DND-41 (cell line): Measurements from ENCODE around the gene PSRC1.

Experiments used
- ATAC-seq: fragments of 200-7000 bp; cut with Tn5 transposase; 3 replicates; pipeline ENCODE4 v1.9.1; 2021; ENCODE audit warnings: low read depth; ENCODE audit not compliant: insufficient read depth
- DNase-seq: peaks from one replicate; pipeline ENCODE4 v3.0.0-alpha.2; 2020
- H2AFZ ChIP-seq: 2 replicates; pipeline ENCODE4 v1.6.0; 2012; ENCODE audit warnings: low read depth, low read length
- H3K27ac ChIP-seq: 2 replicates; pipeline ENCODE4 v1.5.1; 2012; ENCODE audit warnings: low read length, inconsistent platforms
- H3K27me3 ChIP-seq: fragments of 200-600 bp; sonication (generic); 2 replicates; pipeline ENCODE4 v1.6.0; 2012; ENCODE audit warnings: low read length, mild to moderate bottlenecking, inconsistent platforms; ENCODE audit not compliant: insufficient read depth, poor library complexity
- H3K36me3 ChIP-seq: 2 replicates; pipeline ENCODE4 v1.5.1; 2012; ENCODE audit warnings: low read length, inconsistent platforms; ENCODE audit not compliant: insufficient read depth
- H3K4me1 ChIP-seq: 2 replicates; pipeline ENCODE4 v1.5.1; 2012; ENCODE audit warnings: mild to moderate bottlenecking, low read length; ENCODE audit not compliant: insufficient read depth
- H3K4me2 ChIP-seq: 2 replicates; pipeline ENCODE4 v1.6.0; 2012; ENCODE audit warnings: mild to moderate bottlenecking, moderate library complexity, low read length, inconsistent platforms; ENCODE audit not compliant: insufficient read depth
- H3K4me3 ChIP-seq, 2 experiments: fragments of 200-600 bp in 1 of 2; shearing (Covaris generic) in 1 of 2; 2 replicates each; pipeline ENCODE4 v1.5.1; 2012 to 2016; ENCODE audit warnings: inconsistent platforms in 2 of 2, low read length in 2 of 2, mild to moderate bottlenecking in 2 of 2, low read depth in 1 of 2, moderate library complexity in 1 of 2
- H3K79me2 ChIP-seq: 2 replicates; pipeline ENCODE4 v1.6.0; 2012; ENCODE audit warnings: low read length, inconsistent platforms; ENCODE audit not compliant: insufficient read depth
- H3K9ac ChIP-seq: 2 replicates; pipeline ENCODE4 v1.6.0; 2012; ENCODE audit warnings: low read depth, mild to moderate bottlenecking, inconsistent platforms, low read length, moderate library complexity
- H3K9me3 ChIP-seq: 2 replicates; pipeline ENCODE4 v1.5.1; 2012; ENCODE audit warnings: low read length, moderate library complexity, mild to moderate bottlenecking, inconsistent platforms; ENCODE audit not compliant: insufficient read depth, severe bottlenecking
- H4K20me1 ChIP-seq: 2 replicates; pipeline ENCODE4 v1.6.0; 2012; ENCODE audit warnings: low read length; ENCODE audit not compliant: insufficient read depth
- EZH2 ChIP-seq: IDR thresholded peaks from 3 replicates; pipeline ENCODE4 v1.6.1; 2012; ENCODE audit warnings: borderline replicate concordance, low read depth, mild to moderate bottlenecking, moderate library complexity, low read length, inconsistent platforms; ENCODE audit not compliant: severe bottlenecking
- TF ChIP-seq, protein P1 (sequence below): IDR thresholded peaks from 2 replicates; pipeline ENCODE4 v1.5.1; 2012; ENCODE audit warnings: borderline replicate concordance, low read length, moderate library complexity, mild to moderate bottlenecking; ENCODE audit not compliant: poor library complexity, severe bottlenecking; ENCODE audit errors: extremely low read depth

Gene PSRC1

DNA sequence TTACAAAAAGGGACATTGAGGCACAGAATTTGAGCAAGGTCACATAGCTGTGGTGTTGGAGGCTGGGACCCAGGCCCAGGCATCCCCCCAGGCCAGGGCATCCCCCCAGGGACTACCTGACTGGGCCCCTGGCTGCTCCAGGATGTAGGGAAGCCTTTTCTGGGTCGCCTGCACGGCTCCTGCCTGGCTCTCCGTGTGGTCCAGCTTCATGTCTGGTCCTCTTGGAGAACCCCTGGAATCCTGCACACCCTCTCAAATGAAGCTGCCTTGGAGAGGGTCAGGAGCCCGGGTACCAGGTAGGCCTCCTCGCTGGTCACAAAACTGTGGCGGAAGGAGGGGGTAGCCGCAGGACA is 34.5 kb downstream of the PSRC1 start:
- DNase-seq (no peak), ATAC-seq (no peak)
- Histone ChIP-seq H3K36me3 (no peaks in the 10 kb centered on the region), H3K27ac (no peak overlapping the region), H3K79me2 (no peaks in the 10 kb centered on the region), H3K9me3 (no peaks in the 10 kb centered on the region), H4K20me1 (peaks cover 13% of the 10 kb centered on the region; the same call in 1 of the 2 replicates), H2AFZ (peak overlapping the region; percentile 67; the same call in 1 of the 2 replicates), H3K4me1 (peaks cover 20% of the 10 kb centered on the region), H3K4me3 (no peak overlapping the region), H3K9ac (no peak overlapping the region), H3K4me2 (no peak overlapping the region), H3K27me3 (peaks cover 2% of the 10 kb centered on the region)
- TF ChIP-seq EZH2: no peak

DNA sequence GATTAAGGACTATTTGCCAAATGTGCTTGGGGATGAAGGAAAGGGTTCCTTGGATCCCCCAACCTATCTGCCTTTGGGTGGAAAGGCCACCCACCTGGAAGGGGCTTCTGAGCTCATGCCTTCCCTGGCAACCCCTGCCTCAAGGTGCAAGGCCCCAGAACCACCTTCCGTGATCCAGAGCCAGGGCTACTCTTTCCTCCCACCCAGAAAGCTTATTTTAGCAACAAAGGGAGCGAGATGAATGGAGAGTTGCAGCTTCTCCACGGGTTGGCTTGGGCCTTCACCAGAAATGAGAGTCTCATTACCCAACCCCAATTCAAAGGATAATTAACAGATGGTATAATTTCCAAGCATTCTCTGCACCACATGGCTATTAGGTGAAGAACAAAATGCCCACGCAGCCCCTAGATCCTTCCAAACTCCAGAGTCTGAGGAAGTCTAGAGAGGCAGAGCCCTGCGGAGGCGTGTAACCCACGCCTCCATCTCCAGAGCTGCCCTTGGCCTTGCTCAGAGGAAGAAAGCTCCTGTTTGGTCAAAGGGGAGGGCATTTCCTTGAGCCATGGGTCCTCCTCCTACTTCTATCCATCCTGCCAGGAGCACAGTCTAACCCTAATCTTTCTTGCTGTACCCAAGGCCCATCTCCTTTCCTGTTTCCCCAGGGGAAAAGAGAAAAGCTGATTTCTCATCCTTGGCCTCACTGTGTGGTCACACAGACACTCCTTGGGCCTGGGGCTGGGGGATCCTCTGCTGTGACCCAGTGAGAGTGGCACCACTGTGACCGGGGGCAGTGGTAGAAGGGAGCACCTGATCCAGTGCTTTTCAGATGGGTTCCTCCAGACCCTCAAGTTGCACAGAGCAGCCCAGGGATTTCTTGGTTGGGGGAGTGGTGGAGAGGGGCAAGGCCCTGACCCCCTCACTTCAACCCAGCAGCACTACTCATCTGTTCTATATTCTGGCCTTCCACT is 35.3 kb downstream of the PSRC1 start:
- TF ChIP-seq, protein P1, sequence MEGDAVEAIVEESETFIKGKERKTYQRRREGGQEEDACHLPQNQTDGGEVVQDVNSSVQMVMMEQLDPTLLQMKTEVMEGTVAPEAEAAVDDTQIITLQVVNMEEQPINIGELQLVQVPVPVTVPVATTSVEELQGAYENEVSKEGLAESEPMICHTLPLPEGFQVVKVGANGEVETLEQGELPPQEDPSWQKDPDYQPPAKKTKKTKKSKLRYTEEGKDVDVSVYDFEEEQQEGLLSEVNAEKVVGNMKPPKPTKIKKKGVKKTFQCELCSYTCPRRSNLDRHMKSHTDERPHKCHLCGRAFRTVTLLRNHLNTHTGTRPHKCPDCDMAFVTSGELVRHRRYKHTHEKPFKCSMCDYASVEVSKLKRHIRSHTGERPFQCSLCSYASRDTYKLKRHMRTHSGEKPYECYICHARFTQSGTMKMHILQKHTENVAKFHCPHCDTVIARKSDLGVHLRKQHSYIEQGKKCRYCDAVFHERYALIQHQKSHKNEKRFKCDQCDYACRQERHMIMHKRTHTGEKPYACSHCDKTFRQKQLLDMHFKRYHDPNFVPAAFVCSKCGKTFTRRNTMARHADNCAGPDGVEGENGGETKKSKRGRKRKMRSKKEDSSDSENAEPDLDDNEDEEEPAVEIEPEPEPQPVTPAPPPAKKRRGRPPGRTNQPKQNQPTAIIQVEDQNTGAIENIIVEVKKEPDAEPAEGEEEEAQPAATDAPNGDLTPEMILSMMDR: no peak
- no peak for TF ChIP-seq EZH2
- no peaks in the 10 kb centered on the region for H3K9me3 ChIP-seq
- no peaks in the 10 kb centered on the region for H3K79me2 ChIP-seq
- no peaks in the 10 kb centered on the region for H3K36me3 ChIP-seq
- H3K27ac ChIP-seq: no peak overlapping the region
- no peak for ATAC-seq
- H3K4me3 ChIP-seq: no peak overlapping the region
- peaks cover 2% of the 10 kb centered on the region for H3K27me3 ChIP-seq
- no peak overlapping the region for H3K4me2 ChIP-seq
- H3K9ac ChIP-seq: no peak overlapping the region
- H4K20me1 ChIP-seq: 0 out of 2 replicates have a peak, but pooled peaks cover 13% of the 10 kb centered on the region
- DNase-seq: no peak
- H2AFZ ChIP-seq: no peak overlapping the region; the same call in 1 of the 2 replicates
- peaks cover 20% of the 10 kb centered on the region for H3K4me1 ChIP-seq

DNA sequence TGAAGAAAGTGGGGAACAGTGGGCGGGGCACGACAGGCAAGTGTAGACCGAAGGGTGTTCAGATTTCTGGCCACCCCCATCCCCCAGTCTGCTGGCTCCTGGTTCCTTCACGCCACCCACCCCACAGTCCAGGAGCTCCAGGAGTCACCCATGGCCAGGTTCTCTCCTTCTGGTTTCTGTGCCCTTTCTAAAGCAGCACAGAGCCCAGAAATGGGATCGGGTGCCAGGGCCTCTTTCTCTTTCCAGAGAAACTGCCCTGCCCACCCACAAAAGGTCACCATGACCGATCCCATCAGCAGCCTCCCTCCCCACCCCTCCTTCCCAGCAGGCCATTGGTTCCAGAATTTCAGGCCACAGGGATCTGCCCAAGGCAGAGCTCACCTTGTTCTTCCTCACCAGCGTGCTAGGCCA is 36.8 kb downstream of the PSRC1 start:
- Histone ChIP-seq H3K36me3 (no peaks in the 10 kb centered on the region), H3K79me2 (no peaks in the 10 kb centered on the region), H3K27ac (no peak overlapping the region), H3K4me3 (no peak overlapping the region), H3K4me2 (no peak overlapping the region), H3K9me3 (no peaks in the 10 kb centered on the region), H3K27me3 (peaks cover 2% of the 10 kb centered on the region), H3K9ac (no peak overlapping the region), H4K20me1 (peaks cover 9% of the 10 kb centered on the region; the same call in 1 of the 2 replicates), H2AFZ (no peak overlapping the region), H3K4me1 (peaks cover 20% of the 10 kb centered on the region)
- ATAC-seq (no peak), DNase-seq (no peak)
- TF ChIP-seq EZH2: no peak
- TF ChIP-seq, protein P1: no peak

DNA sequence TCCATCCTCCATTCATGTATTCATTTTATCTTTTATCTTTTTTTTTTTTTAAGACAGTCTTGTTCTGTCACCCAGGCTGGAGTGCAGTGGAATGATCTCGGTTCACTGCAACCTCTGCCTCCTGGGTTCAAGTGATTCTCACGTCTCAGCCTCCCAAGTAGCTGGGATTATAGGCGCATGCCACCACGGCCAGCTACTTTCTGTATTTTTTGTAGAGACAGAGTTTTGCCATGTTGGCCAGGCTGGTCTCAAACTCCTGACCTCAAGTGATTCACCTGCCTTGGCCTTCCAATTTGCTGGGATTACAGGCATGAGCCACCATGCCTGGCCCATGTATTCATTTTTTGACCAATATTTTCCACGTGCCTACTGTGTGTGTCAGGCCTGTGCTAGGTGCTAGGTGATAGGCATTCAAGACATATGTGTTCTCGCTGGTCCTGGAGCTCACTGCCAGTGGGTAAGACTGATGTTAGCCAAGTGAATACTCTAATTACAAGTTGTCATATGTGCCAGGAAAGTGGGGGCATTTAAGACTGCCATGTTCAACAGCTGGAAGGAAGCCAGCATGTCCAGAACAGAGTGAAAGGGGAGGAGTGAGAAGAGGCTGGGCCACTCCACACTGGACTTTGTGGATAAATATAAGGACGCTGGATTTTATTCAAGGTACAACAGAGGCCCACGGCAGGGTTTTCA is 38.9 kb downstream of the PSRC1 start:
- Histone ChIP-seq H3K79me2 (no peaks in the 10 kb centered on the region), H3K4me3 (no peak overlapping the region), H3K27me3 (no peaks in the 10 kb centered on the region), H3K27ac (no peak overlapping the region), H3K4me2 (no peak overlapping the region), H3K9ac (no peak overlapping the region), H3K36me3 (peaks cover 8% of the 10 kb centered on the region; the same call in 1 of the 2 replicates), H4K20me1 (peaks cover 2% of the 10 kb centered on the region; the same call in 1 of the 2 replicates), H3K4me1 (peaks cover 4% of the 10 kb centered on the region), H3K9me3 (no peaks in the 10 kb centered on the region), H2AFZ (no peak overlapping the region)
- no peak for TF ChIP-seq EZH2
- TF ChIP-seq, protein P1: no peak
- no peak for ATAC-seq
- DNase-seq: no peak
